Raji (cell line): Measurements from ENCODE around the gene TGFBR1.

Experiments
- POLR2A ChIP-seq: IDR thresholded peaks from 2 replicates; pipeline ENCODE4 v1.6.1; 2011; ENCODE audit warnings: low read depth, low read length, control low read depth; ENCODE audit not compliant: insufficient read depth

TGFBR1 gene

DNA sequence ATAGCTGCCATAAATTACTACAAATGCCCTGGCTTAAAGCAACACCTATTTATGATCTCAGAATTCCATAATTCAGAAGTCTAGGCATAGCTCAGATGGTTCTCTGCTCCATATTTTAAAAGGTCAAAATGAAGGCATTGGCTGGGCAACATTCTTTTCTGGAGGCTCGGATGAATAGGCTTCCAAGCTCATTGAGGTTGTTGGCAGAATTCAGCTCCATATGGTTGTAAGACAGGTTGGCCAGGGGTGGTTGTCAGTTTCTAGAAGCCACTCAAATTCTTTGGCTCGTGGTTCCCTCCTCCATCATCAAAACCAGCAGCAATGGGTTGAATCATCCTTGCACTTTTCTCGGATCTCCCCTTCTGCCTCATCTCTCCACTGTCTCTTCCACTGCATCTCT is 49.4 kb downstream of the TGFBR1 start:
- no peak for TF ChIP-seq POLR2A

DNA sequence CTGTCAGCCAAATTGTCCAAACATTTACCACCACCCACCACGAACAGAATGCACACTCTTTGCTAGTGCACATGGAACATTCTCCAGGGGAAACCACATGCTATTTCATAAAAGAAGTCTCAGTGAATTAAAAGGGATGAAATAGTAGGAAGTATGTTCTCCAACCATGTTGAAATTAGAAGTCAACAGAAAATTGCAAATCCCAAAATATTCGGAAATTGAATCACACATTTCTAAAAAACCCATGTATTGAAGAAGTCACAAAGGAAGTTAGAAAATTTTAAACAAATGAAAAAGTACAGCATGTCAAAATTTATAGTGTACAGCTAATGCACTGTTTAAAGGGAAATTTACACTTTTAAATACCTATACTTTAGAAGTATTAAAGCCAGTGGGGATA is 50.8 kb downstream of the TGFBR1 start:
- TF ChIP-seq POLR2A: no peak

DNA sequence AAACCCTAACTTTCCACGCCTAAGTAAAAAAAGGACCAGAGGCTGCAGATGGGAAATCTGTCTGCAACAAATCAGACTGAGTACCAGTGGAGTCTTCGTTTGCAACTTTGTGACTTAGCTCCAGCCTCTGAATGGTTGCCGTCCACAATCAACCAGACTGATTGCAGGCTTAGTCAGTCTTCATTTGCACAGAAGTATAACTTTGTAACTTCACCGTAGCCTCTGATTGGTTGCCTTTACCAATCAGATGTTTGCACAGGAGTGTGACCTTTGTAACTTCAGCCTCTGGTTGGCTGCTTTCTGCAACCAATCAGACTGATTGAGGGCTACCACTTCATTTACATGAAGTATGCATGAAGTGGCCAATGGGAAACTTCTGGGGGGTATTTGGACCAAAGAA is 53.7 kb downstream of the TGFBR1 start:
- TF ChIP-seq POLR2A: no peak

DNA sequence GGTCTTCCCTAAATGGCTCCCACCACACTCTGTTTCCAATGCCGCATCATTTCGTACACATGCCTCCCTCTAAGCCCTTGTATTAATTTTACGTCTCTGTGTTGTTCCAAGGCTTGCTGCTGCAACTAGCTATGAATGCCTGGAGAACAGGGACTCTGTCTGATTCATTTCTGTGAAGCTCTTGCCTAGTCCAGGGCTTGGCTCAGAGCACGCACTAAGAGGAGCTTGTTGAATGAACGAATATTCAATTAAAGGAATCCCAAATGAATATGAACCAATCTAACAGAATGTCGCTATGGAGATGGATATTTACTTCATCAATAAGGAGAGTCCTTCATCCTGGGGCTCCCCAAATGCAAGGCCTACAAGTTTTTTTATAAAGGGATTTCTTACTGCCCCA is 55.3 kb downstream of the TGFBR1 start:
- no peak for TF ChIP-seq POLR2A

DNA sequence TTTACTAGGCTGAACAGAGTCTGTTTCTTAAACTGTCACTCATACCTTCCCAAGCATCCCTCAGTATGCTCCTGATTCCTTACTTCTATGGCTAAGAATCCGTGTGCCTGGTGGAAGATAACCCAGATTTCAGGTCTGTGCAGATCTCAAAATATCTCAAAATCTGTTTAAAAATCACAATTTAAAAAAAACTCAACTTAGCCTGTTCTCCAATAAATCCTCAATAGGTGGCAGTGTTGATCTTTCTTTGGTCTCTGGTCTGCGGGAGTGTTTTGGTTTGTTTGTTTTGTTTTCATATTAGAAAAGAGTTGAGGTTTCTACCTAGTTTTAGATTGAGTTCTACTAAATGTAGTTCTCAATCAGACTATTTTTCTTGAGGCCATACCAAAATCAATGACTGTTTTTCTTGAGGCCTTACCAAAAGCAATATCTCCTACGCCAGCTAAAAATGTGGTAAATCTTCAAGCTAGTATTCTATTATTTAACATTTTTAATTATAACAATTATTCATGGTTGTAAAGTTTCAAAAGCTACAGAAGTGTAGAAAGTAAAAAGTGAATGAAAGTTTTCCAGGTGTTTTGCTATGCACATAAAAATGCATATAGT is 57.9 kb downstream of the TGFBR1 start:
- no peak for TF ChIP-seq POLR2A

DNA sequence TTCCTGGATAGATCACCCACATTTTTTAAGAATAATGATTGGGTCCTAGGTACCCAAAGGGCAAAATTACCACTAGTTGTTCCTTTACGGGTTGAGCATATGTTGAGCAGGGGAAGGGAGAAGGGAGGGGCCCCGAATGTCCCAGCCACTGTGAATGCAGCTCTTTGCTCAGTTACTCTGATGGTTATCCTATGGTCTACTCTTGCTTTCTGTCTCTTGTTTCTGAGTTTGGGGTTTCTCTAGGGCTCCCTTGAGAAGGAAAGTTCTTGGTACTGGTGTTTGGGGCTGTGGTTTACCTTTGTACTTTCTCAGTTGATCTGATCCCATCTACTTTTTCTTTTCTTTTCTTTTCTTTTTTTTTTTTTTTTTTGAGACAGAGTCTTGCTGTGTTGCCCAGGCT is 61.2 kb downstream of the TGFBR1 start:
- no peak for TF ChIP-seq POLR2A

DNA sequence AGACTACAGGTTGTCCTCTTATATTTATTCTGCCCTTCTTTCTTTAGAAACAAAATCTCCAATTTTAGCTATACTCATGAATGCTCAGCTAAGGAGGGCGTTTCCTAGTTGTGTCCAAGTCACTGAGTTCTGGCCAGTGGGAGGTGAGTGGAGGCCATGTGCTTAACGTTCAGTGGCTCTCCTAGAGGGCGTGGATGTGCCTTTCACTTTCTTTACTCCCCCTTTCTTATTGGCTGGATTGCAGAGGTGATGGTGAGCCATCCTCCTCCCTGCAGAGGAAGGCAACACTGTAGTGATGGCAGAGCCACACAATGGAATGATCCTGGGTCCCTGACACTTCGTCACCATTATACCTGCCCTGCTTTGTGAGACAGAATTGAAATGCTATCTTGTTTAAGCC is 62.2 kb downstream of the TGFBR1 start:
- TF ChIP-seq POLR2A: no peak

DNA sequence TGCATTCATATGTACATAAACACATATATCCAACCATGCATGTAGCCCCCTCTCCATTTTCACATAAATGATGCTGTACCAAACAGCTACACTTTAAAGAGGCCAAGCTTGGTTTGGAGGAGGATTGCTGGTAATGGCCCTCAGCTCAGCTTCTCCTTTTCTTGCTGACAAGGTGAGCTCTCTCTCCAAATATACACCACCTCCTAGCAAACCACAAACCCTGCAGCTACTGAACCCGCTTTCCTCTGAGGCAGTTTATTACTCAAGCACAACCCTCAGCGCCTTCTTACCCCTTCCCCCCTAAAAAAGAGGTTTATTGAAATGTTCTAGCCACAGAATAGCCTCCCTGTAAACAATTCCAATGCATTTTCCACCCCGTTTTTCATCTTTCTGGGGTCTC is 62.8 kb downstream of the TGFBR1 start:
- no peak for TF ChIP-seq POLR2A

DNA sequence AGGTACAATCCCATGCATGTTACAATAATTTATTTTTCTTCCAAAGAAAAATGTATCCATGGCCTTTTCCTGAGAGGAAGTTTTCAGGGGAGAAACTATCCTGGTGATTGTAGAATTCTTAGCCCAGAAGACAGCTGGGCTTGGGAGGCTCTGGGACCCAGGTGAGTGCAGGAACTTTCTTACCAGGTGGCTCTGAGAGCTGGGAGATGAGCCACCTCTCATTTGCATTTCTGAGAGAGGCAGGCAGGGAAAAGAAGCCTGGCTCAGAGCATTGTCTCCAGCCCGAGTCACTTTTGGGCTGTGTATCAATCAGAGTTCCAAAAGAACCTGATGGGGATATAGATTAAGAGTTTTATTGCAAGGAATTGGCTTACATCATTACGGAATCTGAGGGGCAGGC is 64.2 kb downstream of the TGFBR1 start:
- TF ChIP-seq POLR2A: no peak

DNA sequence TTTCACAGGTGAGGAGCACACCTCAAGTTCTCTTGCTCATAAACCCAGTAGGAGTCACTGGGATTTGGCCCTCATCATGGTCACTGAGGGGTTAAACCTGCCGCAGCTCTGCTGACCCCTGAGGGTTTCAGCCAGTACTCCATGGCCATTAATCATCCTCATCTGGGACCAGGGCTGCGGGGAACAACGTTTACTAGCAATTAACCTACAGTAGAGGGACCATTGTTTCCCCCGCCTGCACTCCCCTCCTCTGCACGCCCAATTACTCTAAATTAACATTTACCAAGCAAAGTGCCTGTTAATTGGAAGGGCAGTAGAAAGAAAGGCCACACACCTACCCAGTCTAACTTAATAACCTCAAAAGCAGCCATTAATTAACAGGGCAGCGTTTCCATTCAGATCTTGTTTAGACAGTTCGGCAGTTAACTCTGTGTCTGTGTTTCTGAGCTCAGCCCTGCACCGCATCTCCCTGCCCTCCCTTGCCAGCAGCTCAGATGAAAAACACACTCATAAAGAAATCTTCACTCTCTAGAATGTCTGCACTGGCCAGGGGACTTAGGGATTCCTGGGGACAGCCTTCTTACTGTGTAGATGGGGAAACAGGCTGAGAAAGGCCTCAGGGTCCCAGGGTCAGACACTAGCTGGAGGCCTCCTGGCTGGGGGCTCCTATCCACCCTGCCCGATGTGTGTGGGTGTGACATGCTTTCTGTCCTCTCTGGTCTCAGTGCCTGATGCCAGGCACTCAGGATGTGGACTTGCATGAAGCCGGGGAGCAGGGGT is 65.3 kb downstream of the TGFBR1 start:
- no peak for TF ChIP-seq POLR2A

DNA sequence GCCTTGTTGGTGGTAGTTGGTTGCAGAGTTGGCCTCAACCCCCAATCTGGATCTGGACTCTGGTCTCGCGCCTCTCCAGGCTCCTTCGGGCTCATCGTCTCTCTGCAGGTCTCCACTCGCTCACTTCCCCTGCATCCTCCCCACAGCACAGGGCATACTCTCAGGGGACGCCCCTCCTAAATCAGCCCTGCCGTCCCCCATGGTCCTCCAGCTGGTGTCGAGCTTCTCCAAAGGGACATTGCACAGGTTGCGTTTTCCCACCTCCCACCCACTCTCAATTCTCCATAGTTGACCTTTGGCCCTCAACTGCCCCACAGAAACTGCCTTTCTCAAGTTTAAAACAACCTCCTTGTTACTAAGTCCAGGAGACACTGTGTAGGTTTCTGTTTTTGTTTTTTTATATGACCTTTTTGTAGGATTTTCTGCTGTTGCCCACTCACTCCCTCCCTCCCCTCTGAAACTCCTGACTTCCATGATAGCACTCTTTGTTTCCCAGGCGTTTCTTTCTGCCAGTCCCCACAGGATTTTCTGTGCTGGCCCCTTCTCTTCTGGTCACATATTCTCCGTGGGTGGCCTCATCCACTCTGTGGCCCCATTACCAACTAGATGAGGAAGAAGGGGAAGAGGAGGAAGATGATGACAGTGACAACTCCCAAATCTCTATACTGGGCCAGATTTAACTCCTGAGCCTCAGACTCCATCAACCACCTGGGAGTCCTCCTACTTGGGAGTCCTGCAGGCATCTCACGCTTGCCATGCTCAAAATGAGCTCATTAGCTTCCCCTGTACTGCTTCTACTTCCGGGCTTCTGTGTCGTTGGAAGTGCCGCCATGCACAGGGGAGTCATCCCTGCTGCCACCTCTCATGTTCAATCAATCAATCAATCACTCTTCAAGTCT is 66.6 kb downstream of the TGFBR1 start:
- no peak for TF ChIP-seq POLR2A

DNA sequence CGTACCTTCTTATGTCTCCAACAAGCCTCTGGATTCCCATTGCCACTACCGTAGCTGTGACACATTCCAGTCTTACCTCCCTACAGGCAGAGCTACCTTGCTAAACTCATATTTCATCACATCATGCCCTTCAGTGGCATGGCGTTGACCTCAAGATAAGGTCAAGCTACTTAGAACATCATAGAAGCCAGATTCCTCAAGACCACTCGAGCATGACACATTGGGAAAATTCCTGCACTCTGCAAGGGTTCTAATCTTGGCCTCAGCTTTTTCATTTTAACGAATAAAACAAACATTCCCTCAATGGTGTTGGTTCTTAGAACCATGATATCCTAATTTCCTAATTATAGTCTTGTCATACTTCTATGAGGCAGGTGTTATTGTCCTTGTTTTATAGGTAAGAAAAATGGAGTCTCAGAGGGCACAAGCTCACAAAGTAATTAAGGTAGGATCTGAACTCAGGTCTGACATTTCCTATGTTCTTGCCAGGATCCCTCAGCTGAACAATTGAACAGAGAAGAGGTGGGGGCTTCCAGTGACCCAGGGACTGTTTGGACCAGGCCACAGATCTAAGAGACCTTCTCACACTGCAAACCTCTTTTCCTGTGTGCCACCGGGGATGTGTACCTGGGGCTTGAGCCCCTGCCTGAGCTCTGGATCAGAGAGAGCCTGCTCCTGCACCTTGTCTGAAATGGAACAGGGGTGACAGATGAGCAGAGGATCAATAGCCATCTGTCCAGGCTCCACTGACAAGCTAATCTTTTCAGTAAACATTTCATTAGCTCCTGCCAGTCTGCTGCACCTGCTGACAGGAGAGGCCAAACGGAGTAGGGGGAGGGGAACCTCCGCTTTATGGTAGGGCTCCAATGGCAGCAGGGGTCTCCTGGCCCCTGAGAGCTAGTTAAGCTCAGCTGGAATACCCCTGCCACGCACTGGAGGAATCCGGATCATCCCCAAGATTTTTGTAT is 67.5 kb downstream of the TGFBR1 start:
- TF ChIP-seq POLR2A: no peak

DNA sequence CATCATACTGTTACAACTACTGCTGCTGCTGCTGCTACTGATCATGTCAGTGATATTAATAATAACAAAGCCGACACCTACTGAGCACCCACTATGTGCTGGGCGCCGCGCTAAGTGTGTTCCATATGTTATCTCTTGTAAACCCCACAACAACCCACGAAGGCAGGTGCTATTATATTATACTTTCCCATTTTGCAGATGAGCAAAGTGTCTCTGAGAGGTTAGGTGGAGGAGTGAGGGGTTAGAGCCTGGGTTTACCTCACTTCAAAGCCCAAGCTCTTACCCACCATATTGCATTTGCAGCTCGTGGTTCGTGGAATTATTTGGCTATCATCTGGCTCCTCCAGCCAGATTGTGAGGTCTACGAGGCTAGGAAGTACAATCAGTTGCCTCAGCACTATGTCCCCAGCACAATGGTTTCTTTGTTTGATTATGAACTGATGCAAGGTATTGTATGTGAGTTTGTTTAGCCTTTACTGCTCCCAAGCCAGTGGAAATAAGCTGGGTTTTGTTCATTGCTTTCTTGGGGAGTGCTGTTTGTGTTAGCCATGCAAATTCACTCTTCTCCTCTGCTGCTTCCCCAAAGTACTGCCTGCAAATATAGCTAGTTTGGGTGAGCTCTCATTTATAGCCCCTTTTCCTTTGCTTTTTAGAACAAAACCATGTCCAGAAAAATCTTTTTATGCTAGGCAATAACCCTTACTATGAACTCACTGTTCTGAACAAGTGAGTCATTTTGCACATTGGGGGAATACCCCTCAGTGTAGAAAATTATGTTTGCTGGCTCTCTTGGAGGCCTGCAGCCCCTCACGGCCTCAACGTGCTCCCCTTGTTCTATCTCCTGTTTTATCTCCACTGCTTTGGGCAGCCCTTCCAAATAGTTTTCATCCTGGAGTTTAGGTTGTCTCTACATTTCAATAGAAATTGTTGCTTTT is 68.9 kb downstream of the TGFBR1 start:
- TF ChIP-seq POLR2A: no peak

DNA sequence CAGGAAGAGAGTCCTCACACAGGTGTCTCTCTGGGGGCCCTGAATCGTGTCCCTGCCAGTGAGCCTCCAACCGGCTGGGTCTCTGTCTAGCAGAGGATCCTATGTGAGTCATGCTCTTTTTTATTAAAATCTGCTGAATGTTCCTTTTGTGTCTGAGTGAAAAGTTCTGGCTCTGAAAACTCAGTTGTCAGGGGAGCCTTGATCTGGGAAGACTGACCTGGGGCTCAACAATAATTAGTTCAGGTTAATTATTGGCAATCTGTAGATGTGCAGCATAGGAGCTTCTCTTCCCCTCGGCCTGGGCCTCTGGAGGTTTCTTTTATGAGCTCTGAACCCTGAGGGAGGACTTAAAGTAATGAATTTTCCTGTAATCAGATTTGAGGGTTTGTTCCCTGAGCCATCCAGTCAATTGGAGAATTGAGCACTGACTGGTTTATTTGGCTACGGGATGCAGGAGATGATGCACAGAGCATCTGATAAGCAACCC is 71.7 kb downstream of the TGFBR1 start:
- TF ChIP-seq POLR2A: no peak
